DMS 273 (cell line): ENCODE data around the gene SLX4IP.
"Not testable (repeated sequence)": the region's sequence is repeated elsewhere in the genome, so short reads cannot be mapped to it uniquely, and the experiment has no call there.

ENCODE experiments used
- DNase-seq: peaks from one replicate; lab custom pipeline; 2025; ENCODE audit not compliant: unreplicated experiment; lab: John Stamatoyannopoulos, UW

The SLX4IP gene

DNA sequence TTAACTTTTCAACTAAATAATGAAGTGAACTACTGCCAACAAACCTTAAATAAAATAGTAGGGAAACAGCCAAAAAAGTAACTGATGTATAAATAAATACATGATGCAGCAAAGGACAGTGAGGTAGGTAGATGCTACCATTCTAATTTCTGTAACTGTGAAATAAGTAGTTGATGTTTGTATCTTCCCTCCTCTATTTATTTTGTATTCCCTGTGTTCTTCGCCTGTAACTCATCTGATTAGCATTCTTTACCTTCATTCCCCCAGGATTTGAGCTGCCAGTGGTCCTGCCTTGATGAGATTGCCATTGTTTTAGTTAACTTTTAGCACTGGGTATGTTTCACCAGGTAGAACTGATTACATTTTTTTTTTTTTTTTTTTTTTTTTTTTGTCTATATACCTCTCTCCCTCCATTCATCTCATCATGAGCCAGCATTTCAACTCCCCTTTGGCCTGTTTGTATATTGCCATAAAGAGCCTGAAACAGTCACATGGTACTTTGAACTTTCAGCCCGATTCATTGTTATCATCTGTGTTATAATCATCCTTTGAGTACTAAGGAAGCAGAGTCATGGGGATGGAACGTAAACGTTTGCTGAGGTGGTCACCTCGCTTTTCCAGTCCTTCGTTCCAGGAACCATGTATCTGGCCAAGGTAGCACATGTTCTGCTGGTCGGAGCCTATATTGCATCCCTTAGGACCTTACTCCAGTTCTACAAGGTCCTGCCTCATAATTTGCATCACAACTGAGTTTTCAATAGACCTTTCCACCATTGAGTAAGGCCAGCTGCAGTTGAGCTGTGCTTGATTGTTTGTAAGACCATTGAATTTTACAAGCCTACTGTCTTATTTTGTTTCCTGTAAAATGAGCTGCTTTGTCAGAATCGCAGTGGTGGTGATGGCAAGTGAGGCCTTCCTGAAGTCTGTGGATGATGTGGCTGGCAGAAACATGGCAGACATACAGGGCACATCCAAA is 131.1 kb downstream of the SLX4IP start:
- no peak for DNase-seq

- DNase-seq, result no peak
Measured at GRCh38 chr20:10568032-10568431, 132.9 kb downstream of the SLX4IP start.

DNA sequence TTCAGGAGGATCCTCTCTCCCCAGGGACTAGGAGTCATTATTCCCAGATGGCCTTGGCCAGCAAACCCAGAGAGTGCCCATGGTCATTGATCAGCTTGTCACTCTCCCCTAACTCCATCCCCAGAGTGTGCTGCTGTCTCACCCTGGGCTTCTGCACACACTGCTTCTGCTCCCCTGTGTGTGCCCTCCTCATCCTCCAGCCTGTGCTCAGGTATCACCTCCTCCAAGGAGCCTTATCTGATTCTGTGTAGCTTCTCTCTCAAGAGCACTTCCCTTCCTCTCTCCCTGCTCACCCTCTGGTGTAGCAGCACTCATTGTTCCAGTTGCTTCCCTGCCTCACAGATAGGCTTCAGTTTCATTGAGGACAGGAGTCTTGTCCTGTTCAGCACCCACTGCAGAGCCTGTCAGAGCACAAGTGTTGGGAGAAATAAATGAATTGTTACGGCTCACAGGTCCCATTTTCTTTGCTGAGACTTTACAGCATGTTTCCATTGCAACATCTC is 136.3 kb downstream of the SLX4IP start:
- no peak for DNase-seq

DNA sequence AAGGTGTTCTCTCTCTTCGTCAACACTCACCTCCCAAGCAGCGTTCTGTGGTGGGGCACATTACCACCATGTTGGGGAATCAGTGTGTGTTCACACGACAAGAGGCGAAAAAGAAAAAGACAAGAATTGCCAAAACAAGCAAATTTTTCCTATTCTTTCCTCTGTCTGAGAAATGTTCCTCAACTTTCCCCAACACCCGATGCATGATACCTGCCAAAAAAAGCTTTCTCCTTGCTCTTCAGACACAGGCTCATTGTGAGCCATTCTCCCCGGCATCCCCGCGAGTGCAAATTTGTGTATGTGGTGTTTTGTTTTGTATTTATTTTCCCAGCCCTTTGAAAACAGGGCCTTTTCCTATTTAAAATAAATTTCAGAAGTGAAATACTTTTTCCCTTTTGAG is 137.7 kb downstream of the SLX4IP start:
- no peak for DNase-seq

GRCh38 chr20:10573273-10573950 is 138.3 kb downstream of the SLX4IP start:
- no peak for DNase-seq

DNA sequence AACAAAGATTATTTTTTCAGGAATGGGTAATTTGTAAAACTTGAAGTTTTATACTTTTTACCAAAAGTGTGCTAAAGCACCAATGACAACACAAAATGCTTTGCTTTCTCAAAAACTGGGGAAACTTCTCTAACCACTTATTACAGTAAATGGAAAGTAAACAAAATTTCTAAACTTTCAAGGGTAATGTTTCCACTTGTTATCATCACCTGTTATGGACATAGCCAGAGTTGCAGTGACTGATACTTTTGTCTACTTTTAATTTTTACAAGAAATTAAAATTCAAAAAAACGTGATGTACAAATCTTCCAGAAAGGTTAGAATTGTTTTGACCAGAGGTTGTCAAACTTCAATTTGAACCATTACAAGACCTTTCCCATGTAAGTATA is 138.8 kb downstream of the SLX4IP start:
- DNase-seq, result no peak

DNA sequence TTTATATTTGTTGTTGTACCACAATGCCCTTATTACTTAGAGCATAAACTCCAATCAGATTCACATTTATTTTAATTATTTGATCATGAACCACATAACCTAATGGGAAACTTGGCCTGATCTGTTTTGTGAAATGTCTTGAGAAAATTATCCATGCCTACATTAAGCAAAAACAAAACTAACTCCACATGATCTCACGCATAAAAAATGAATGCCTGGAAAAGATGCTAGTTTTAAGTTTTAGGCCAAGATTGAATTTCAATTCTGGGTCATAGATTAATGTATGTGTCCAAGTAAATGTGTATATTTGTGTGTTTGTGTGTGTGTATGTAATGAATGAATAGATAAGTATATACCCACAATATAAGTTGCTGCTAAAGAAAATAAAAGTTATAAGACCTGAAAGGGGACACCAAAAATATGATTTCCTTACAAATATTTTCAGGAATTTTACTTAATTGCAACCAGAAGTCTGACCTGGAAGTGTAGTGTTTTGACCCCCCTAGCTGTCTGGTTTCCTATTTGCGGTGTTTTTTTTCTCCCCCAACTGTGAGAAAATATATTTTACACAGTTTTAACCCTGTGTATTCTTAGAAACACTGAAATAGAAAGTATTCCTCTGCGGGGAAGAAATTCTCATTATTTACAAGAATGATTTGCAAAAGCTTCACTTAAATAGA is 141.4 kb downstream of the SLX4IP start:
- DNase-seq, result no peak

DNA sequence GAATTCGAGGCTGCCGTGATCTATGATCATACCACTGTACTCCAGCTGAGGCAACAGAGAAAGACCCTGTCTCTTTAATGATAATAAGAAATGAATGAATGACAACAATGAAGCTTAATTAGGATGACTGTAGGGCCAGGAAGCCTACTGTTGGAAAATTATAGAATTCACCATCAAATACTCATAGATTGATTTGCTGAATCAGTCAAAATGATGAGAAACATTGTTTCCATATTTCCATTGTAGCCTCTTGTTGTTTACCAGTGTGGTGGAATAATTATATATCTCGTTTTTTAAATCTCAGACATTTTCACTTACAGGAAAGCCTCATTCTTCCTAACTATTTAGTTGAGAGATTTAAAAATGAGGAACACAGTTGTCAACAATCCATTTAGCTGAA is 142.5 kb downstream of the SLX4IP start:
- DNase-seq, result no peak

GRCh38 chr20:10578607-10579006 is 143.5 kb downstream of the SLX4IP start:
- DNase-seq, result no peak

- DNase-seq, result no peak
Measured at GRCh38 chr20:10579942-10580341, 144.8 kb downstream of the SLX4IP start.

GRCh38 chr20:10580700-10581099 is 145.6 kb downstream of the SLX4IP start:
- DNase-seq, result no peak

- DNase-seq, result no peak
Measured at GRCh38 chr20:10581823-10582222, 146.7 kb downstream of the SLX4IP start.

GRCh38 chr20:10584371-10584770 is 149.3 kb downstream of the SLX4IP start:
- no peak for DNase-seq

DNA sequence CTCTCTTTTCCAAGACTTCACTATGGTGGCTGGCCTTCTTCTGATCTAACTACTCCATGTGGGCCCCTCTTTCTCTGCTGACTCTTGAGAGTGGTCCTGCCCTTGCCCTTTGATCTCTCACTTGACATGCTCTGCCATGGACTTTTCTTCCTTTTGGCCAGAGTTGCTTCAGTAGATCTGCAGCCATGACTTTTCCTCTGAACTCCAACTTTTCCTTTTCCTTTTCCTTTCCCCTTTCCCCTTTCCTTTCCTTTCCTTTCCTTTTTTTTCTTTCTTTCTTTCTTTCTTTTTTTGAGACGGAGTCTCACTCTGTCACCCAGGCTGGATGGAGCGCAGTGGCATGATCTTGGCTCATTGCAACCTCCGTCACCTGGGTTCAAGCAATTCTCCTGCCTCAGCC is 150.2 kb downstream of the SLX4IP start:
- DNase-seq, result no peak

DNA sequence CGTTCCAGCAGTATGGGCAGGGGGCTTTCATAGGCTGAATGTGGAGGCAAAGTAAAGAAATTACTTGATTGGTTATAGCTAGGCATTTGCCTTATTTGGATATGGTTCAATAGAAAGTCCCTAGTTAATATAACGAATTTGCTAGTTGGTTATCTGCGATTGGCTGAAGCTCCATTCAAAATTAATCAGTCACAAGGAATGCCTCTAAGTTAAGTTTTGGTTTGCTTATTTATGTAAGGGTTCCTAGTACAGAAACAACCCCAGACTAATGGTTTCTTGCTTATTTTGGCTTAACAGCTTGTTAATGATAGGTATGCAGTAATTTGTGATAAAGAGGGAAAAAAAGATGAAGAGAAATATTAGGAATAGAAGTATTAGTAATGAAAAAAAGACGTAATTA is 151.2 kb downstream of the SLX4IP start:
- no peak for DNase-seq

GRCh38 chr20:10590446-10590845 is 155.3 kb downstream of the SLX4IP start:
- DNase-seq, result not testable (repeated sequence)

GRCh38 chr20:10590950-10591671 is 156.0 kb downstream of the SLX4IP start:
- DNase-seq, result no peak

- no peak for DNase-seq
Measured at GRCh38 chr20:10591946-10592521, 156.9 kb downstream of the SLX4IP start.

- DNase-seq, result no peak
Measured at GRCh38 chr20:10594296-10594868, 159.3 kb downstream of the SLX4IP start.

DNA sequence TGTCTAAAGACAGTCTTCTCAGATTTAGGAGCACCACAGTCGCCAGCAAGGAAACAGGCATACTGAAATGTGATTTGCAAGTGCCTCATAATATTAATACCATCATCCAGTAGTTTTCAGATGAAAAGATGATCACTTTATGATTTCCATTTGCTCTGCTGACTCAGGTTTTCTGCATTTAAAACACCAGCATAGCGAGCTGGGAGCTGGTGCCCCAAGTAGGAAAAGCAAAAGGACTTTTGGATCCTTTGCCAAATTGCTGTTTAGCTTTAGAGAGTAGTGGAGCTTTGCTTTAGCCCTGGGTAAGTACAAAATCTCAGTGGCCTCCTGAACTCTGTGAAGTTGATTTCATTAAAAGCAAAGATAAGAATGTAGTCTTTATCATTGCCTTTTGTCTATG is 160.2 kb downstream of the SLX4IP start:
- no peak for DNase-seq
